ENCODE data around the gene TMEM219.
"Not testable (repeated sequence)": the region's sequence is repeated elsewhere in the genome, so short reads cannot be mapped to it uniquely, and the experiment has no call there.

The TMEM219 gene

DNA sequence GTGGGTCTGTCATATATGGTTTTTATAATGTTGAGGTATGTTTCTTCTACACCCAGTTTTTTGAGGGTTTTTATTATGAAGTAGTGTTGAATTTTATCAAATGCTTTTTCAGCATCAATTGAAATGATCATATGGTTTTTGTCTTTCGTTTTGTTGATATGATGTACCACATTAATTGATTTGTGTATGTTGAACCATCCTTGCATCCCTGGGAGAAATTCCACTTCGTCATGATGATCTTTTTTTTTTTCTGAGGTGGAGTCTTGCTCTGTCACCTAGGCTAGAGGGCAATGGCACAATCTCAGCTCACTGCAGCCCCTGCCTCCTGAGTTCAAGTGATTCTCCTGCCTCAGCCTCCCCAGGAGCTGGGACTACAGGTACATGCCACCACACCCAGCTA is 14.0 kb upstream of the TMEM219 start:
- no peak overlapping the region for H3K4me3 ChIP-seq (ENCODE audit: low read depth, low read length)
- no peak for DNase-seq (ENCODE audit: low read depth)

DNA sequence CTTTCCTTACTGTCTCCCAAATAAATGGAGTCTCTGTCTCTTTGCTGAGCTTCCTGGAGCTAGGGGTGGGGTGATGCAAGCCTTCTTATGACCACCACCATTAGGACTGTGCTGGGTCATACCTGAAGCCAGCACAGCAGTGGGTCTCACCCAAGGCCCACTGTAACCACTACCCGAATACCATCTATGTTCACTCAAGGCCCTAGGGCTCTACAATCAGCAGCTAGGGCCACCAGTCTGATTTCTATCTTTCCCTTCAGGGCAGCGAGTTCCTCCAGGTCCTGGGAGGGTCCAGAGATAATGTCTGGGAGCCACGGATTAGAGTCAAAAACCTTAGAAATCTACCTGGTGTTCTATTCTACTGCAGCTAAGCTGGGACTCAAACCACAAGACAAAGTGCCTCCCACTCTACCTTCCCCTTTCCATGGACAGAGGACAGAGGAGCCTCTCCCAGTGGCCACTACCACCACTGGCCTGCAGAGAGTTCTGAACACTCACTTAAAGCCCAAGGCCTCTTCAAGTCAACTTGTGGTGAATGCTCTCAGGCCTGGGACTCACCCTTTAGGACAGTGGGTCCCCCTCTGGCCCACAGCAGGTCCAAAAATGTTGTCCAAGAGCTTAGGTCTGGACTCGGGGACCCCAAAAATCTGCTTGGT is 10.9 kb upstream of the TMEM219 start:
- no peak overlapping the region for H3K4me3 ChIP-seq (ENCODE audit: low read depth, low read length)
- no peak for DNase-seq (ENCODE audit: low read depth)

DNA sequence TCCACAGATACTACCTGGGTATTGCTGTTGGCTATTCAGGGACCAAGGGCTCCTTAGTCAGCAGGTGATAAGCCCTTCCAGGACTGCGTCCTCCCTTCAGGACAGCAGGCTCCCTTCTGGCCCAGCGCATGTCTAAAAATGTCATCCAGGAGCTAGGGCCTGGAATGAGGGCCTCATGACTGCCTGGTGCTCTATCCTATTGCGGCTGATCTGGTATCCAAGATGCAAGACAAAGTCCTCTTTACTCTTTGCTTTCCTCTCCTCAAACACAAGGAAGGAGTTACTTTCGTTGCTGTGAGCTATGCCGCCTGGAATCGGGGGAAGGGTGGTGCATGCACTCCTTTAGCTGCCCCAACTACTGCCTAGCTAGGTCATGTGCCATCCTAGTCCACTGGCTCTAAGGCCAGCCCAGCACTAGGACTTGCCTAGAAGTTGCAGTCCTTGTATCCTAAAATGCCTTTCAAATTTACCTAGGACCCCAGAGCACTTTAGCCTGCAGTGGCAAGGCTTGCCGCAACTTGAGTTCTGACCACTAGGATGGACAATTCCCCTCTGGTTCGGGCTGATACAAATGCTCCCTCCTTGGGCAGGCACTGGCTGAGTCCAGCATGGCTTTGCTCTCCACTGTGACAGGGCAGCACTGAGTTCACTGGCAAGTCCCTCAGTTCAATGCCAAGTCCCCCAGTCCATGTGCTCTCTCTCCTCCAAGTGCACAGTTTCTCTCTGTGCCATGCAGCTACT is 10.1 kb upstream of the TMEM219 start:
- no peak overlapping the region for H3K4me3 ChIP-seq (ENCODE audit: low read depth, low read length)
- DNase-seq (ENCODE audit: low read depth), result no peak

DNA sequence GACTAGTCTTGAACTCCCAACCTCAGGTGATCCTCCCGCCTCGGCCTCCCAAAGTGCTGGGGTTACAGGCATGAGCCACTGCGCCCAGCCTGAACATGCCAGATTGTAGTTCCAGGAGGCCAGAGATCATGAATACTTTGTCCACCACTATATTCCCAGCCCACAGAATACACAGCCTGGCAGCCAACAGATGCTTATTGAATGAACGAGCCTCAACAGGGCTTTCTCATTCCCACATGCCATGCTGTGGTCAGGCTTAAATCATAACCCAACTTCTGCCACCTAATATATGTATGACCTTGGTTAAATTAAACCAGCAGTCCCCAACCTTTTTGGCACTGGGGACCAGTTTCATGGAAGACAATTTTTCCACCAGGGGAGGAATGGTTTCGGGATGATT is 3.1 kb upstream of the TMEM219 start:
- no peak for DNase-seq (ENCODE audit: low read depth)
- H3K4me3 ChIP-seq (ENCODE audit: low read depth, low read length), result no peak overlapping the region

DNA sequence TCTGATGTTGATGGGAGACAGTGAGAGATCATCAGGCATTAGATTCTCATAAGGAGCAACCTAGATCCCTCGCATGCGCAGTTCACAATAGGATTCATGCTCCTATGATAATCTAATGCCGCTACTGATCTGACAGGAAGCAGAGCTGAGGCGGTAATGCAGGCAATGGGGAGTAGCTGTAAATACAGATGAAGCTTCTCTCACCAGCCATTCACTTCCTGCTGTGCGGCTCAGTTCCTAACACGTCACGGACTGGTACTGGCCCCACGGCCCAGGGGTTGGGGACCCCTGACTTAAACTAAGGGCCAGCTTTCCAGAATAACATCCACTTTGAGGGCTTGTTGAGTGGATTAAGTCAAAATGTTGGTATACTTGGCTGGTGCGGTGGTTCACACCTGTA is 2.6 kb upstream of the TMEM219 start:
- H3K4me3 ChIP-seq (ENCODE audit: low read depth, low read length), result no peak overlapping the region
- DNase-seq (ENCODE audit: low read depth), result no peak

DNA sequence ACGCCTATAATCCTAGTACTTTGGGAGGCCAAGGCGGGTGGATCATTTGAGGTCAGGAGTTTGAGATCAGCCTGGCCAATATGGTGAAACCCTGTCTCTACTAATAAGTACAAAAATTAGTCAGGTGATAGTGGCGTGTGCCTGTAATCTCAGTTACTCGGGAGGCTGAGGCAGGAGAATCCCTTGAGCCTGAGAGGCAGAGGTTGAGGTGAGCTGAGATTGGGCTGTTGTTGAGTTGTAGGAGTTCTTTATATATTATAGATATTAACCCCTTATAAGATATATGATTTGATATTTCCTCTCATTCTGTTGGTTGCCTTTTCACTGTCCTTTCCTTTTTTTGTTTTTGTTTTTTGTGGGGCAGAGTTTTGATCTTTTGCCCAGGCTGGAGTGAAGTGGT is 2.1 kb upstream of the TMEM219 start:
- not testable (repeated sequence) for DNase-seq (ENCODE audit: low read depth); H3K4me3 ChIP-seq (ENCODE audit: low read depth, low read length)

- DNase-seq (ENCODE audit: low read depth), result no peak
- peak overlapping the region; percentile 74 for H3K4me3 ChIP-seq (ENCODE audit: low read depth, low read length)
Observed at GRCh38 chr16:29961127-29961478, 776 bp upstream of the TMEM219 start.

- peak overlapping the region; percentile 74 for H3K4me3 ChIP-seq (ENCODE audit: low read depth, low read length)
- DNase-seq (ENCODE audit: low read depth), result no peak
Observed at GRCh38 chr16:29962344-29962994, 590 bp downstream of the TMEM219 start.

GRCh38 chr16:29963021-29963743 is 1.3 kb downstream of the TMEM219 start:
- peak overlapping the region; percentile 74 for H3K4me3 ChIP-seq (ENCODE audit: low read depth, low read length)
- no peak for DNase-seq (ENCODE audit: low read depth)

DNA sequence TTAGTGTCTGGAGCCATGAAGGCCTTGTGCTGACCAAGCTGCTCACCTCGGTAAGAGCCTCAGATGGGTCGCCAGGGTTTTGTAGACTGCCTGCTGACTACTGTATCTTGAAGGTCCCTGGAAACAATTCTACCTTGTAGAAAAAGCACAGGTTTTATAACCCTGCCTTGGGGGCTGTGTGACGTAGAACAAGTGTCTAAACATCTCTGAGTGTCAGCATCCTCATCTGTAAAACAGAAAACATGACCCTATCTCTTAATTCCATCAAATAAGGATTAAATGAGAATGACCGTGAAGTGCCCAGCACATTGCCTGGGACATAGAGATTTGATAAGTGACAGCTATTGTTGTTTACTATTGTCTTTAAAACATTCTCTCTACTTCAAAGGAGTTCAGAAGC is 6.3 kb downstream of the TMEM219 start:
- DNase-seq (ENCODE audit: low read depth), result no peak
- no peak overlapping the region for H3K4me3 ChIP-seq (ENCODE audit: low read depth, low read length)

DNA sequence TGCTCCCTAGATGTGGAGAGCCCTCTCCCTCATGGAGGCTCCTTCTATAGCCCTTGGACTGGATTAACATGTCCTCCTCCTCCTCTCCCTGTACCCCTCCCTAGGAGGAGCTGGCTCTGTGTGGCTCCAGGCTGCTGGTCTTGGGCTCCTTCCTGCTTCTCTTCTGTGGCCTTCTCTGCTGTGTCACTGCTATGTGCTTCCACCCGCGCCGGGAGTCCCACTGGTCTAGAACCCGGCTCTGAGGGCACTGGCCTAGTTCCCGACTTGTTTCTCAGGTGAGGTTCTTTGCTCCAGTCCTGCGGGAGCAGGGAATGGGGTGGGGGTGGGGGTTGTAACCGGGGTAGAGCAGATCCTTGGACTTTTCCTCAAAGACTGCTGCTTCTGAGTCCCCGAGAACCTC is 9.4 kb downstream of the TMEM219 start:
- no peak overlapping the region for H3K4me3 ChIP-seq (ENCODE audit: low read depth, low read length)
- no peak for DNase-seq (ENCODE audit: low read depth)

DNA sequence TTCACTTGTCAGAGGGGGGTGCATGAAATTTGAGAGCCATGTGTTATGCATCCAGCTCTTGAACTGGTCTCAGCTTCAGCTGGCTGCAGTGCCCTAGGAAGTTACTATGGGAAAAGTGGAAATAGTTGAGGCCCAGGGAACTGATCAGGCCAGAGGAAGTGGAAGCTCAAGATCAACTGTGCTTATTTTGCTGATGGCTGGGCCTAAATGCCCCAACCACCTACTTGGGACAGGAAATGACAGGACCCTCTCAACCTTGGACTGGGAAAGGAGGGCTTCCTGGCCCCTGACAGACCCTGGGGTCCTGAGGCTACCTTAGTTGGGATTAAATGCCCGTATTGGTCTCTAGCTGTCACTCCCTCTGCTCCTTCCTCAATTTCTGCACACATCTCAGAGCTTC is 10.6 kb downstream of the TMEM219 start:
- H3K4me3 ChIP-seq (ENCODE audit: low read depth, low read length), result no peak overlapping the region
- DNase-seq (ENCODE audit: low read depth), result no peak

DNA sequence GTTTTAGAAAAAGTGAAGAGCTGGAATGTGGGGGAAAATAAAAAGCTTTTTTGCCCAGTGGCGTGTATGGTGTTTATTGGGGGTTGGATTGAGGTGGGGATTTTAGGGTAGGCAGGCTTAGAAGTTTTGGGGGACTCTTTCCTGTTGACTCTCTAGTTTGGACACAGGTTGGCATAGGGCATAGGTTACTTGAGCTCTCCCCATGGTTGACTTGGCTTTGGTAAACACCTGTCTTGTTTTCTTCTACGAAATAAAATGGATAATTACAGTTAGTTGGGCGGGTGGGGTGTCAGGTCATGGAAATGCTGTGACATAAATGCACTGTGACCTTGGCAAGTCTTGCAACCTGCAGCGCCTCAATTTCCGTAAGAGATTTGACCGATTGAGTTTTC is 11.1 kb downstream of the TMEM219 start:
- DNase-seq (ENCODE audit: low read depth), result no peak
- H3K4me3 ChIP-seq (ENCODE audit: low read depth, low read length), result no peak overlapping the region

DNA sequence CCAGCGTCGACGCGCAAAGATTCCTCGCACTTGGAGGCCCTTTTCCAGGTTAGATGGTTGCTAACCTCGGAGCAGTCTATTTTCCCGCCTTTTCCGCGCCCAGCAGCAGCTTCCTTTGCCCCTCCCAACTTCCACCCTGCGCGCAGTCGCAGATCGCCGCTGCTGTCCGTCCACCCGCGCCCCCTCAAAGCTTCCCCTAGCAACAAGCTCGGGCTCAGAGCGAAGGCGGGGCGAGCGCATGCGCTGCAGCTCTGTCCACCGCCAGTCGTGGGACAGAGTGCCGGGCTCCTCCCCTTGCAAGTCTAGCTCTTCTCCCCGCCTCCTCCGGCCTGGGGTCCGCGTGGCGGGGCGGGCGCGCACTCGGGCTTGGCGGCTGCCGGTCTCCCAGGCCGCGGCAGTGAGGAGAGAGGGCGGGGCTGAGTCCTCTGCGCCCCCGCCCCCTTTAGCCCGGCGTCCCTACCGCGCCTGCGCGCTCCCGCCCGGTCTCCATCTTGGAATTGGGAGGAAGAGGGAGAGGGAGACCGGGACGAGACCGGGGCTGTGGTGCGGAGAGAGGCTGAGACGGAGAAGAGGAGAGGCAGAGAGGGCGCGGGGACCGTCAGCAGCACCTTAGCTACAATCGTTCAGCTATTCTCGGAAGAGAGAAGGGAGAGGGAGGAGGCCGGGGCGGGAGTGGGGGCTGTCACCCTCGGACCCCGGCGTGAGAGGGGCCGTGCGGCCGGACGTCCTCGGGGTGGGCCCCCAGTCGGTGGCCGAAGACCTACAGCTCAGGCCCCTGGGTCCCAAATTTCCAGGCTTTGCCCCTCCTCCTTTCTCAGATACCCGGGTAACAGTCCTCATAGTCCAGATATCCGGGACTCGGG is 11.7 kb downstream of the TMEM219 start, which contains the start of gene TAOK2:
TSS of gene TAOK2 (plus strand) at position 485 of the 863 bp plus-strand sequence. CDS start 3,905 bp downstream, outside the sequence.
- H3K4me3 ChIP-seq (ENCODE audit: low read depth, low read length), result peak within 1 kb of the TSS; percentile 94
- peak; percentile 98 for DNase-seq (ENCODE audit: low read depth)

GRCh38 chr16:29974291-29975133 is 12.6 kb downstream of the TMEM219 start:
- no peak for DNase-seq (ENCODE audit: low read depth)
- H3K4me3 ChIP-seq (ENCODE audit: low read depth, low read length), result peak overlapping the region; percentile 94

DNA sequence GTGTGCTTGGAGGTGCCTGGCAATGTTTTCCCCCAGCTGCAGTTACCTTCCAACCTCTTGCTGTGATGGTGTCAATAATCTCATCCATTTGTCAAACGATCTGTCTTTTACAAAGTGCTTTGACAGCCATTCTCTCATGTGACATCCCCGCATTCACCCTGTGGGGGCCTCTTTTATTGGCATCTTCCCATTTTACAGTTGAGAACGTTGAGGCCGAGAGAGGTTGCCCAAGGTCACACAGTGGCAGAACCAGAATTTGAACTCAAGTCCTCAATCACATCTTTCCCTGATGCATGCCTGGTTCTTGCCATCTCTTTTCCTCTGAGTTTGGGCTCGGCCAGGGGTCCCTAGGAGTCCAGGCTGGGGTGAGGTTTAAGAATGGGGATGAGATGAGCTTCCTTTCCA is 13.3 kb downstream of the TMEM219 start:
- peak overlapping the region; percentile 94 for H3K4me3 ChIP-seq (ENCODE audit: low read depth, low read length)
- no peak for DNase-seq (ENCODE audit: low read depth)

DNA sequence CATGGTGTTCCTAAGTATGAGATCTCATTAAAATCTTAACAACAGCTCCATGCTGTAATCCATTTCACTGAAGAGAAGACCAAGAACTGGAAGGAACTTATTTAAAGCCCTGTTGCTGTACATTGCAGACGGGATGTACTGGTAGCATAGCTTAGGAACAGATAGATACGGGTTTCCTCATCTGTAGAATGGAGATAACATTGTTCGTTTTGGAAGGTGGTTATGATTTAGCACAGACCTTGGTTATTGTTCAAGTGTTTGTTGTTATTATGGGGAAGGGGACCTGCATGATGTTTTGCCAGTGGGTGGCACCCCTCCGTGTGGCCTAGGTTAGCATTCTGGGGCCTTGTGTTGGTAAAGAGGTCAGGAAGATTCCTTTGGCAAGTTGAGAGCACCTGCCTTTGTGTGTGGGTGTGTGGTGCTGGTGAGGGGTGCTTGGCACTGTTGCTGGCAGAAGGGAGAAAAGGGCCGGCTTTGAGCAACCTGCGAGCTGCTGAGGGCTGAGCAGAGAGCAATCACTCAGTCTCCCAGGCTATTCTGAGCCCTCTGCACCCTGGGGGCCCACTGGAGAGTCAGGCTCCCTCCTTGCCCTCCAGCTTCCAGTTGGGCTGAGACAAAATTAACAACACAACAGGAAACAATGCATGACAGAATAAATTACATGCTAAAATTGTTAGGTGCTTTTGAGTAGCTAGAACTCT is 14.1 kb downstream of the TMEM219 start:
- H3K4me3 ChIP-seq (ENCODE audit: low read depth, low read length), result peak overlapping the region; percentile 94
- DNase-seq (ENCODE audit: low read depth), result no peak

Measured in skeletal muscle cell (primary cell).